Stimulated activated CD8-positive, alpha-beta memory T cell treated with anti-CD3 and anti-CD28 coated beads, Interleukin-7, amount 100 ng/mL, for 4 hours (primary cell): Measurements from ENCODE around the gene CARD19.
A peak's percentile ranks its signal among the peaks of the same experiment; 100 is the strongest.

Experiments used
- DNase-seq, 2 donors: peaks; one replicate each; pipeline ENCODE4 v3.0.0-alpha.2; 2020; ENCODE audit warnings: low read depth in 2 of 2

Gene CARD19

GRCh38 chr9:93096131-93096802, at the start of gene CARD19:
TSS of gene CARD19 (plus strand) at chr9:93096217. CDS start at chr9:93096346, 129 bp downstream.
- peak in 1 of 2 donors; percentile 39 for DNase-seq

- DNase-seq: no peak
Measured at GRCh38 chr9:93048566-93049448, 47.2 kb upstream of the CARD19 start.

- DNase-seq: no peak
Measured at GRCh38 chr9:93049491-93049890, 46.5 kb upstream of the CARD19 start.

GRCh38 chr9:93050231-93050630, 45.8 kb upstream of the CARD19 start:
- no peak for DNase-seq

DNA sequence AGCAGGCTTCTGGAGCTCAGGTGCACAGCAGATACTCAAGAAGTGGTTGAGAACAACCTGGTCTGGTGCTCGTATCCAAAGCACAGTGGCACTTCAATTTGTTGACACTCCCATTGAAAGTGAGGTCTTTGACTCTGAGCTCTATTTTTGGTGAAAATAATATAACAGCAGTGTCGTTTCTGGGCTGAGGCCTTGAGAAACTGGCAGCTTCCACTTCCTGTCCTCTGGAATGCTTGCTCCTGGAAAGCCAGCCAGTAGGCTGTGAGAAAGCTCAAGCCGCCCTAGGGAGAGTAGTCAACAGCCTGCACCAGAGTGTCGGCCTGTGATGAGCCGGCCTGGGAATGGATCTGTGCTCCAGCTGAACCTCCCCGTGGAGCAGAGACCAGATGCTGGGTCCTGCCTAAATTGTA, 44.3 kb upstream of the CARD19 start:
- DNase-seq: no peak

DNA sequence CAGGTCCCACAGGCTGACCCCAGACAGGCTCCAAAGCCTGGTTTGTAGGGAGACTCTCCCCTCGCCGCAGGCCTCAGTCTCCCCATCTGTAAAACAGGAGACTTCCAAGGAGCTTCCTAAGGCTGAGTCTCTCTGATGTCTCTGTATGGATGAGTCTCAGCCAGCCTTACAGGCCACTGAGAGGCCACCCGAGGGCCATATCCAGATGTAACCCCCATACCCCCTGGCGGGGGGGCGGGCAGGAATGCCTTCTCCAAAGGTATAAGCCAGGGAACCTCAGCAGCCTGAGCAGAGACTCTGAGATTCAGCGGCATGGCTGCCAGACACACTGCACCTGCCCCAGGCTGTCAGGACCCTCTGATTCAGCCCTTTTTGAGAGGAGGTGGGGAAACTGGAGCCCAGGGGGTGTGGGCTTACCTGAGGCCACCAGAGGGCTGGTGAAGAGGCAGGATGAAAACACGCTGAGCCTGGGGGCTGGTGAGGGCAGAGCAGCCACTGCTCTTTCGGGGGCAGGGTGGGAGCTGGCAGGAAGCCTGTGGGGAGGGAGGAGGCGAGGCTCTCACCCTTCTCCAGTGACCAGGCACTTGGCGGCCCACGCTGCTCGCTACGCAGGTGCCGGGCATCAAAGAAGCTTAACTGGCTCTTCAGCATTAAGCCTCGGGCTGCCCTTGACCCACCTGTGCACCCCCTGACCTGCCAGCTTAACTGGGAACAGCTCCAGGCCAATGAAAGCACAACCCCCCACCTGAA, 43.1 kb upstream of the CARD19 start:
- DNase-seq: no peak

DNA sequence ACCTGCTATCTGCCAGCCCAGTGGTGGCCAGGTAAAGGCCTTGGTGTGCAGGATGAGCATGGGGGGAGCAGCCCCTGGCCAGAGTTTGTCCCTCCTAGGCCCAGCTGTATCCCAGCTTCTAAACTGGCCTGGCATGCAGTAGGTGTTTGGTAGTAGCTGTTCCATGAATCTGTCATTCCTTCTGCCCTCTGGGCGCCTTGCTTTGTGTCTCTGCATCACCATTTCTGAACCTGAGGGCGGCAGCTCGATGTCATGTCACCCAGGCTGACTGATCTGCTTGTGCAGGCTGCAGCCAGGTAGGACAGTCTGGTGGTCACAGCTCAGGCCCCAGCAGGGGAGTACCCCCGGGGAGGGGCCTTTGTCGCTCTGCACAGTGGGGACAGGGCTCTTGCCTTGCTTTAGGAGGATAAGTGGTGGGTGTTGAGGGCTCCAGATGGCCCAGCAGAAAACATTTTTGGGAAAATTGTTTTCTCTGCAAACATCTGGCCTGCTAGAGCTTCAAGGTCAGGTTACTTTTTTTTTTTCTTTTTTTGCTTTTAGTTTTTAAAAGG, 42.2 kb upstream of the CARD19 start:
- no peak for DNase-seq

- no peak for DNase-seq
Measured at GRCh38 chr9:93054758-93055704, 41.0 kb upstream of the CARD19 start.

- no peak for DNase-seq
Measured at GRCh38 chr9:93057042-93057702, 38.8 kb upstream of the CARD19 start.

- DNase-seq: no peak
Measured at GRCh38 chr9:93057703-93058354, 38.2 kb upstream of the CARD19 start.

- peak; percentile 19 to 65 for DNase-seq
Measured at GRCh38 chr9:93058355-93059010, 37.5 kb upstream of the CARD19 start, which contains the start of gene SUSD3. TSS of gene SUSD3 (plus strand) at chr9:93058701. CDS start at chr9:93058743, 42 bp downstream.

- no peak for DNase-seq
Measured at GRCh38 chr9:93059011-93059714, 36.9 kb upstream of the CARD19 start.

GRCh38 chr9:93059715-93060578, 36.1 kb upstream of the CARD19 start:
- DNase-seq: no peak

DNA sequence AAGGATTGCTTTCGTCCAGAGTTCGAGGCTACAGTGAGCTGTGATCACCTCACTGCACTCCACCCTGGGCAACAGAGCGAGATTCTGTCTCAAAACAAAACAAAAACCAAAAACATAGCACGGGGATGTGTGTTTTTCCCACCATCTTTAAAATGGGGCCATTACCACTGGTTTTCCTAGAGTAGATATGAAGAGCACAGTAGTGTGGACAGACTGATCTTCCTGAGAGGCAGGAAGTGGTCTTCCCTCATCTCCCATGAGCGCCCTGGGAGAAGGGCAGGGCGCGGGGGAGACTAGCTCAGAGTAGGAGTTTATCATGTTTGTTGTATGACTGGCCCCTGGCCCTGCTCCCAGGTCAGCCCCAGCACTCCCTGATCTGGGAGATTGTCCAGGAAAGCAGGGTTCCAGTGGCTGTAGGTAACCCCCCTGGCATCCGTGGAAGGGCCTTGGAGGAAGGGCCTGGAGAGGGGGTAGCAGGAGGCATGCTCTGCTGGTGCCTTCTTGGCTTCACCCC, 35.2 kb upstream of the CARD19 start:
- DNase-seq: no peak

DNA sequence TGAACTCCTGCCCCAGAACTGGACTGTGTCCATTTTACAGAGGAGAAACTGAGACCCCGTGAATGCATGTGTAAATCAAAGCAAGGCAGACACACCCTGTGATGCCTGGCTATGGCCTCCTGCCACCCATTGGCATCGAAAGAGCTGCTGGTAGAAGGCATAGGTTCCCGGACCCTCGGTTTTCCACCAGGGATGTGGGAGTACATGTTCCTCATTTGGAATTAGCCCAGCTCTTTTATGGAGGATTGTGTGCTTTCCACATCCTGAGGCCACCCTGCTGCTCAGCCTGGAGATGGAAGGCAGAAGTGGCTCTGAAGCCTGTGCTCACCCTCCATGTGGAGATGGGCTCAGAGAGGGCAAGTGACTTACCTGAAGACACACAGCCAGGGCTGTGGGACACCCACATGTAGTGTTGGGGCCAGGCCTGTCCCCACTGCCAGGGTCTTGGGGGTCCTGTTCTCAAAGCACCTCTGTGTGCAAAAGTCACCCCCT, 34.7 kb upstream of the CARD19 start:
- no peak for DNase-seq

- no peak for DNase-seq
Measured at GRCh38 chr9:93061791-93062763, 33.9 kb upstream of the CARD19 start.
